ENCODE data around the gene TMOD3.

Gene TMOD3

DNA sequence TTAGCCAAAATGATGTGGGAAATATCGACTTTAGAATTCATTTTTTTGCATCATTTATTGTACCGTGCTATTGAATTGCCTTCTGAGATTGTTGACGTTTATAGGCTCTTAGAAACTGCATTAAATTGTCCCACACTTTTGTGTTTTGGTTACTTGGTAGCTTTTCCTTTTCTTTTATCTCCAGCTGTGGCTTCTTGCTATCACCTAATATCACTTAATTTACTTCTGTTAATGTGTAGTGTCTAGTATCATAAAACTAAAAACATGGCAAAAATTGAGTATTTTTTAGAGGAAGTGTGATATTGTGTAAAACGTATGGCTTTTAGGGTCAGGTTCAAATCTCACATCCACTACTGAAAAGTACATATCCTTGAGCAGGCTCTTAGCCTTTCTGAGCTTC, 11.2 kb downstream of the TMOD3 start:
- no peak overlapping the region for H3K4me3 ChIP-seq (ENCODE audit: control insufficient read depth, low read depth, low read length)
- DNase-seq (ENCODE audit: low read depth) = no peak
- TF ChIP-seq, protein P1, sequence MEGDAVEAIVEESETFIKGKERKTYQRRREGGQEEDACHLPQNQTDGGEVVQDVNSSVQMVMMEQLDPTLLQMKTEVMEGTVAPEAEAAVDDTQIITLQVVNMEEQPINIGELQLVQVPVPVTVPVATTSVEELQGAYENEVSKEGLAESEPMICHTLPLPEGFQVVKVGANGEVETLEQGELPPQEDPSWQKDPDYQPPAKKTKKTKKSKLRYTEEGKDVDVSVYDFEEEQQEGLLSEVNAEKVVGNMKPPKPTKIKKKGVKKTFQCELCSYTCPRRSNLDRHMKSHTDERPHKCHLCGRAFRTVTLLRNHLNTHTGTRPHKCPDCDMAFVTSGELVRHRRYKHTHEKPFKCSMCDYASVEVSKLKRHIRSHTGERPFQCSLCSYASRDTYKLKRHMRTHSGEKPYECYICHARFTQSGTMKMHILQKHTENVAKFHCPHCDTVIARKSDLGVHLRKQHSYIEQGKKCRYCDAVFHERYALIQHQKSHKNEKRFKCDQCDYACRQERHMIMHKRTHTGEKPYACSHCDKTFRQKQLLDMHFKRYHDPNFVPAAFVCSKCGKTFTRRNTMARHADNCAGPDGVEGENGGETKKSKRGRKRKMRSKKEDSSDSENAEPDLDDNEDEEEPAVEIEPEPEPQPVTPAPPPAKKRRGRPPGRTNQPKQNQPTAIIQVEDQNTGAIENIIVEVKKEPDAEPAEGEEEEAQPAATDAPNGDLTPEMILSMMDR (IDR thresholded peaks at IDR 0.05; ENCODE audit: control insufficient read depth, insufficient read depth, low read depth, low read length, missing control alignments) = no peak

DNA sequence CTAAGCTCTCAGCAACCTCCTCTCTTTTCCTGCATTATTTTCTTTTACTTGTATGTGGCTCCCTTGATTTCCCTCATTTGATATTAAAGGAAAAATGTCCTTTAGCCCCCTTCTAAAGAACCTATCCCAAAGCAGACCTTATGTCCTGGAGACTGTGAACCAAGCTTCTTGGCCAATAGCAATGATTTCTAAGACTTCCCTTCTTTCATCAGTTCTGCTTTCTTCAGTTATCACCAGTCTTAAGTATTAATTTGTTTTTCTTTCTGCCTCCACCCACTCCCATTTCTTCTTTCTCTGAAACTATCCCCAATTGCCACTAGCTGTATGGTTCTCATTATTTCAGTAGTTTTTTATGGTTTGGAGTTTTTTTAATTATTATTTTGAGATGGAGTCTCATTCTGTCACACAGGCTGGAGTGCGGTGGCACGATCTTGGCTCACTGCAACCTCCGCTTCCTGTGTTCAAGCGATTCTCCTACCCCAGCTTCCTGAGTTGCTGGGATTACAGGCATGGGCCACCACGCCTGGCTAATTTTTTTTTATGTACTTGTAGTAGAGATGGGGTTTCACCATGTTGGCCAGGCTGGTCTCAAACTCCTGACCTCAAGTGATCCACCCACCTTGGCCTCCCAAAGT, 12.1 kb downstream of the TMOD3 start:
- no peak overlapping the region for H3K4me3 ChIP-seq (ENCODE audit: control insufficient read depth, low read depth, low read length)
- TF ChIP-seq, protein P1 (IDR thresholded peaks at IDR 0.05; ENCODE audit: control insufficient read depth, insufficient read depth, low read depth, low read length, missing control alignments) = no peak
- DNase-seq (ENCODE audit: low read depth) = no peak

DNA sequence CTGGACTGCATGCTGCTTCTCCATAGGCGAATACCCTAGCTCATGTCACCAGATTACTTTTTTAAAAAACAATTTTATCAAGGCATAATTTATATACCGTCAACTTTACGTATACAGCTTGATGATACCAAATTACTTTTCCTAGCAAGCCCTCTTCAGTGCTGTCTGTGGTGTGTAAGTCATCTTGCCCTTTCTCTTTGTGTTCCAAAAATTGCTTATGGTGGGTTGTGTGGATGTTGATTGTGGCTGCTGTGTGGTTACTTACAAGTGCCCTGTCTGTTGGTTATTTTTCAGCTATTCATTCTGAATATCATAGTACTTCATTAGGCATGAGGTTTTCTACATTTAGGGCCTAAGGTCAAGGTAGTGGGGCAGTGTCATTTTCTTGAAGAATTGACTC, 12.8 kb downstream of the TMOD3 start:
- H3K4me3 ChIP-seq (ENCODE audit: control insufficient read depth, low read depth, low read length) = no peak overlapping the region
- DNase-seq (ENCODE audit: low read depth) = no peak
- TF ChIP-seq, protein P1 (IDR thresholded peaks at IDR 0.05; ENCODE audit: control insufficient read depth, insufficient read depth, low read depth, low read length, missing control alignments) = no peak

DNA sequence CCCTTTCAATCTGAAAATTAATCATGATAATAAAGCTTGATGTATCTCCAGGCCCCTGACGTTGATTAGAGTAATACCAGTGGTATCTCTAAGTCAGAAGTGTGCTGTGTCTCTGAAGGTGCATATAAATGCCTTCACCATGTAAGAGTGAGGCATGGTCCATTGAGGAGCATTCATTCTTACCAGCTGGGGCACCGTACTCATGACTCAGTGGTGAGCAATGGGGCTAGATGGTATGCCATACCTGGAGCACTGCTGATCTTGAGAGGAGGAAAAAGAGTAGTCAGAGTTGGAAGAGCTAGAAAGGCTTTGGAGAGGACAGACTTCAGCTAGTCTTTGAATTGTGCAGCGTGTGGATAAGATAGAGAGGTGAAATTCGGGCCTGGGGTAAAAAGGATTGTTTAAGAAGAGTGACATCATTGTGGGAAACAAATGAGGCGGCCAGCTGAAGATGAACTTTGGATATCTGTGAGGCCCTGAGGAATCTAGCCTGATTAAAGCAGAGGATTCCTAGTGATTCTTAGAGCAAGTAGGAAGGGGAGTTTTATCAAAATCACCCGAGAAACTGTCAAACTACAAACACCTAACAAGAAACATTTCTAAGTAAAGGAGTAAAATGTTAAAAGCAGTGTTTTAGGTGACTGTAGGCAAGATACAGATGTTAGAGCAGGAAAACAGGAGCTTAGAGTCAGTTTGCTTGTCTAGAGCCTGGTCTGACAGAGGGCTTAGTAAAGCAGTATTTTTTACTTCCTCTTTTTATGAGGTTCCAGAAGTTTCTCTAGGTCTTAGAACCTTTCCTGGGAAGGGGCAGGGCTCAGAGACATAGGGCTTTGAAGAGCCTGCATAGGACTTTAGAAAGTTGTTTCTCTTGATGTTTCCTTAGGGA, 13.6 kb downstream of the TMOD3 start:
- no peak for DNase-seq (ENCODE audit: low read depth)
- TF ChIP-seq, protein P1 (IDR thresholded peaks at IDR 0.05; ENCODE audit: control insufficient read depth, insufficient read depth, low read depth, low read length, missing control alignments) = no peak
- H3K4me3 ChIP-seq (ENCODE audit: control insufficient read depth, low read depth, low read length) = no peak overlapping the region

DNA sequence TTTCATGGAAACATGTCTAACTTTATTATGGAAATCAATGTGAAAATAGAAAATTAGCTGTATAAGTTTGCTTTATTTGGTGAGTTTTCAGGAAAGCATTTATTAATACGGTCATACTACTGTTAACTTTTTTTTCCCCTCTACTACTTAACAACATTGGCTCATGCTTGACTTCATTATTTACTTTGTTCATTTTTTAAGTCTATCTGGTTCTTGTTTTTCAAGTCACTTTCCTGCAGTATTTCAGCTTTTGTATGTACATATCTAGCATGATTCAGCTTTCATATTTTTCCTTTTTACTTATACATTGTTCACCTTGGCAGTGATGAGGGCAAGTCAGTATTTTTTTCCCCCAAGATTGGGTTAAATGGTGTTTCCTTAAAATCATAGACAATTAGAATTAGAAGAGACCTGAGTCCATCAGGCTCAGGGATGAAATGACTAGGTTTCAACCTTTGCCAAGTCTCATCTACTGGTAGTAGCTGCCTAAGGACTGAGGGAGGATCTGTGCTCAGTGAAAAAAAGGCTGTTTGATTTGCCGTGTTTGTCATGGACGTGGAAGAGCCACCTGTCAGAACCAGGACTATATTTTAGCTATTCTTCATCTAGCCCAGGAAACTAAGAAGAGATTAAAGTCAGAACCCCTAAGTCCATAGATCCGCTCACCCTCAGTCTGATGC, 15.4 kb downstream of the TMOD3 start:
- DNase-seq (ENCODE audit: low read depth) = no peak
- TF ChIP-seq, protein P1 (IDR thresholded peaks at IDR 0.05; ENCODE audit: control insufficient read depth, insufficient read depth, low read depth, low read length, missing control alignments) = no peak
- H3K4me3 ChIP-seq (ENCODE audit: control insufficient read depth, low read depth, low read length) = no peak overlapping the region

DNA sequence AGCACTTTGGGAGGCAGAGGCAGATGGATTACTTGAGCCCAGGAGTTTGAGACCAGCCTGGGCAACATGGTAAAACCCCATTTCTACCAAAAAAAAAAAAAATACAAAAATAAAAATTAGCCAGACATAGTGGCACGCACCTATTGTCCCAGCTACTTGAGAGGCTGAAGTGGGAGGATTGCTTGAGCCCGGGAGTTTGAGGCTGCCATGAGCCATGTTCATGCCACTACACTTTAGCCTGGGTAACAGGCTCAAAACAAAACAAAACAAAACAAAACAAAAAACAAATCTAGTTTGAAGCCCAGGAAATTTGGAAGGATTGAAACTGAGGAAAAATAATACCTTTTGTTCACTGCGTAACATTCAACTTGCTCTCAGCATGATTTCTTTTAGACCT, 16.6 kb downstream of the TMOD3 start:
- DNase-seq (ENCODE audit: low read depth) = no peak
- TF ChIP-seq, protein P1 (IDR thresholded peaks at IDR 0.05; ENCODE audit: control insufficient read depth, insufficient read depth, low read depth, low read length, missing control alignments) = no peak
- no peak overlapping the region for H3K4me3 ChIP-seq (ENCODE audit: control insufficient read depth, low read depth, low read length)
